GM23248 (cell line): Measurements from ENCODE around the gene ALDH5A1. TPM values are rescaled to one million over a fixed set of nuclear protein-coding genes. Genes with fewer than 3 reads are reported as not detected.
"Not testable (repeated sequence)": the region's sequence is repeated elsewhere in the genome, so short reads cannot be mapped to it uniquely, and the experiment has no call there.

ENCODE experiments used
- DNase-seq: peaks from one replicate; pipeline ENCODE4 v3.0.0-alpha.2; 2015
- H2AFZ ChIP-seq: fragments of 200-600 bp; sonication (generic); 2 replicates; pipeline ENCODE4 v1.6.1; 2016; ENCODE audit warnings: antibody characterized with exemption
- H3F3A ChIP-seq: fragments of 200-600 bp; sonication (generic); 2 replicates; pipeline ENCODE4 v1.6.1; 2016; ENCODE audit warnings: mild to moderate bottlenecking, antibody characterized with exemption, mixed run types; ENCODE audit not compliant: insufficient read depth
- H3K27ac ChIP-seq: fragments of 200-600 bp; sonication (generic); 2 replicates; pipeline ENCODE4 v1.5.1; 2016; ENCODE audit warnings: mild to moderate bottlenecking
- H3K27me3 ChIP-seq: fragments of 200-600 bp; sonication (generic); replicated peaks from 2 replicates; pipeline ENCODE4 v1.6.1; 2016; ENCODE audit warnings: mild to moderate bottlenecking; ENCODE audit not compliant: insufficient read depth
- H3K36me3 ChIP-seq: fragments of 200-600 bp; sonication (generic); 2 replicates; pipeline ENCODE4 v1.6.1; 2016; ENCODE audit warnings: low read depth, mild to moderate bottlenecking
- H3K4me1 ChIP-seq: fragments of 200-600 bp; sonication (generic); 2 replicates; pipeline ENCODE4 v1.6.1; 2016; ENCODE audit warnings: mild to moderate bottlenecking; ENCODE audit not compliant: insufficient read depth
- H3K4me2 ChIP-seq: fragments of 200-600 bp; sonication (generic); one replicate; pipeline ENCODE4 v1.6.1; 2016; ENCODE audit warnings: mild to moderate bottlenecking; ENCODE audit not compliant: unreplicated experiment
- H3K4me3 ChIP-seq: fragments of 200-600 bp; sonication (generic); 2 replicates; pipeline ENCODE4 v1.5.1; 2016; ENCODE audit warnings: mild to moderate bottlenecking
- H3K79me2 ChIP-seq: fragments of 200-600 bp; sonication (generic); 2 replicates; pipeline ENCODE4 v1.6.1; 2016; ENCODE audit warnings: mild to moderate bottlenecking; ENCODE audit not compliant: insufficient read depth
- H3K9ac ChIP-seq: fragments of 200-600 bp; sonication (generic); 2 replicates; pipeline ENCODE4 v1.6.1; 2016; ENCODE audit warnings: mild to moderate bottlenecking
- H3K9me2 ChIP-seq: fragments of 200-600 bp; sonication (generic); 2 replicates; pipeline ENCODE4 v1.6.1; 2016; ENCODE audit warnings: mixed run types, mild to moderate bottlenecking, moderate library complexity; ENCODE audit not compliant: insufficient read depth
- H3K9me3 ChIP-seq: fragments of 200-600 bp; sonication (generic); one replicate; pipeline ENCODE4 v1.6.1; 2017; ENCODE audit warnings: low read depth
- H4K20me1 ChIP-seq: fragments of 200-600 bp; sonication (generic); 2 replicates; pipeline ENCODE4 v1.6.0; 2016; ENCODE audit not compliant: insufficient read depth
- EZH2 ChIP-seq: fragments of 200-600 bp; sonication (generic); IDR thresholded peaks from 2 replicates; pipeline ENCODE4 v1.6.1; 2018; ENCODE audit warnings: antibody characterized with exemption, mild to moderate bottlenecking; ENCODE audit not compliant: insufficient read depth, poor library complexity, severe bottlenecking
- EZH2phosphoT487 ChIP-seq: fragments of 200-600 bp; sonication (generic); IDR thresholded peaks from 2 replicates; pipeline ENCODE4 v1.6.1; 2018; ENCODE audit warnings: antibody characterized with exemption, moderate library complexity, mild to moderate bottlenecking, low read depth; ENCODE audit not compliant: insufficient read depth
- WGBS, 2 experiments: methylation state at CpG; one replicate each; pipeline ENCODE4 v1.1.6; 2015 to 2017; ENCODE audit warnings: low lambda C conversion rate in 2 of 2, low coverage in 1 of 2; ENCODE audit errors: missing lambda C conversion rate in 2 of 2; 5-methylcytosine and 5-hydroxymethylcytosine counted together
- in situ Hi-C: fragments of 300-500 bp; cut with MboI; formaldehyde crosslinking; loops from 2 replicates; pipeline ENCODE4 v1.15.0; 2020
- polyA plus RNA-seq: library from polyadenylated mRNA; unstranded; fragments of >200 nt; fragmentation: Nextera tagmentation; extraction: Ambion mirVana; gene quantifications from 2 replicates; pipeline ENCODE4 v1.2.1, GENCODE V29; 2016
- total RNA-seq: library from RNA; depleted of rRNA; stranded (reverse); fragments of >200 nt; shearing (Covaris generic); gene quantifications from 2 replicates; pipeline ENCODE4 v1.2.3, GENCODE V29; 2014

The ALDH5A1 gene
- total and polyA plus RNA-seq, 2 experiments from 2014 or later: 0.86 to 1.1 TPM

GRCh38 chr6:24501914-24502313 lies 7.1 kb downstream of the ALDH5A1 start:
- H3K9me3 ChIP-seq: no peaks in the 10 kb centered on the region
- no peak for DNase-seq
- H3K36me3 ChIP-seq: no peaks in the 10 kb centered on the region
- no peak overlapping the region for H3K27ac ChIP-seq
- no peaks in the 10 kb centered on the region for H3F3A ChIP-seq
- H3K79me2 ChIP-seq: no peaks in the 10 kb centered on the region
- in situ Hi-C loops: no loop called here
- H3K9me2 ChIP-seq: no peaks in the 10 kb centered on the region
- no peak overlapping the region for H2AFZ ChIP-seq
- no peak overlapping the region for H3K9ac ChIP-seq
- H3K27me3 ChIP-seq: no peaks in the 10 kb centered on the region
- H3K4me2 ChIP-seq: no peak overlapping the region
- no peaks in the 10 kb centered on the region for H4K20me1 ChIP-seq
- H3K4me1 ChIP-seq: no peaks in the 10 kb centered on the region
- TF ChIP-seq EZH2 (no peak), EZH2phosphoT487 (no peak)
- no peak overlapping the region for H3K4me3 ChIP-seq

GRCh38 chr6:24504287-24504648 lies 9.5 kb downstream of the ALDH5A1 start:
- H3K36me3 ChIP-seq: no peaks in the 10 kb centered on the region
- no peaks in the 10 kb centered on the region for H3K79me2 ChIP-seq
- no peaks in the 10 kb centered on the region for H3K9me3 ChIP-seq
- H3K4me1 ChIP-seq: no peaks in the 10 kb centered on the region
- H3K4me2 ChIP-seq: no peak overlapping the region
- H3K4me3 ChIP-seq: no peak overlapping the region
- no peak overlapping the region for H3K9ac ChIP-seq
- in situ Hi-C loops: no loop called here
- TF ChIP-seq EZH2: no peak
- DNase-seq: no peak
- no peaks in the 10 kb centered on the region for H3K9me2 ChIP-seq
- H4K20me1 ChIP-seq: no peaks in the 10 kb centered on the region
- no peak overlapping the region for H2AFZ ChIP-seq
- 88 to 100% methylated on average over 1 of the region's 1 CpG for WGBS, 2 experiments
- H3K27me3 ChIP-seq: no peaks in the 10 kb centered on the region
- H3K27ac ChIP-seq: no peak overlapping the region
- H3F3A ChIP-seq: no peaks in the 10 kb centered on the region

- Histone ChIP-seq H3K9me3 (no peaks in the 10 kb centered on the region), H3K27ac (no peak overlapping the region), H2AFZ (no peak overlapping the region), H3K9me2 (no peaks in the 10 kb centered on the region), H3K27me3 (no peaks in the 10 kb centered on the region), H3K4me1 (no peaks in the 10 kb centered on the region), H3K4me3 (no peak overlapping the region), H4K20me1 (no peaks in the 10 kb centered on the region), H3K9ac (no peak overlapping the region), H3K36me3 (no peaks in the 10 kb centered on the region), H3F3A (no peaks in the 10 kb centered on the region), H3K4me2 (no peak overlapping the region), H3K79me2 (no peaks in the 10 kb centered on the region)
- in situ Hi-C loops: no loop called here
- DNase-seq: no peak
- TF ChIP-seq EZH2phosphoT487: no peak
- no peak for TF ChIP-seq EZH2
- 83 to 85% methylated on average over 14 of the region's 14 CpGs for WGBS, 2 experiments
These were observed 10.1 kb downstream of the ALDH5A1 start for GRCh38 chr6:24504649-24505586.

- Histone ChIP-seq H3F3A (no peaks in the 10 kb centered on the region), H3K9me3 (no peaks in the 10 kb centered on the region), H3K27ac (no peak overlapping the region), H3K4me2 (no peak overlapping the region), H3K27me3 (no peaks in the 10 kb centered on the region), H3K4me1 (no peaks in the 10 kb centered on the region), H3K9me2 (no peaks in the 10 kb centered on the region), H4K20me1 (no peaks in the 10 kb centered on the region), H3K9ac (no peak overlapping the region), H3K36me3 (no peaks in the 10 kb centered on the region), H3K79me2 (no peaks in the 10 kb centered on the region), H2AFZ (no peak overlapping the region), H3K4me3 (no peak overlapping the region)
- DNase-seq: no peak
- in situ Hi-C loops: no loop called here
- no peak for TF ChIP-seq EZH2phosphoT487
- no peak for TF ChIP-seq EZH2
- WGBS, 2 experiments: 62 to 68% methylated on average over 3 of the region's 3 CpGs
These were observed 12.2 kb downstream of the ALDH5A1 start for GRCh38 chr6:24506814-24507520.

GRCh38 chr6:24511976-24512375 lies 17.2 kb downstream of the ALDH5A1 start:
- H3K4me2 ChIP-seq, H3K79me2 ChIP-seq, H3K9me3 ChIP-seq, H3K27me3 ChIP-seq, H2AFZ ChIP-seq, in situ Hi-C loops, H3K27ac ChIP-seq, DNase-seq, H3K4me1 ChIP-seq, H4K20me1 ChIP-seq, H3F3A ChIP-seq, H3K4me3 ChIP-seq, H3K9ac ChIP-seq, H3K9me2 ChIP-seq, H3K36me3 ChIP-seq: not testable (repeated sequence)
- 66 to 69% methylated on average over 6 of the region's 6 CpGs for WGBS, 2 experiments
